Activated naive CD4-positive, alpha-beta T cell treated with anti-CD3 and anti-CD28 coated beads for 36 hours (primary cell): ENCODE results near the gene DLGAP1. TPM values are rescaled to one million over a fixed set of nuclear protein-coding genes. Genes with fewer than 3 reads are reported as not detected.

ENCODE experiments used
- CTCF ChIA-PET: fragments of 350-600 bp; sonication (Branson Sonifier 250); formaldehyde crosslinking; loops from one replicate; lab custom pipeline; 2021; ENCODE audit warnings: antibody characterized with exemption; lab: Charles Lee
- DNase-seq: peaks from one replicate; pipeline ENCODE4 v3.0.0-alpha.2; 2020
- H3K27ac Mint-ChIP-seq: one replicate; pipeline ENCODE4 v1.8.0; 2021; ENCODE audit warnings: mild to moderate bottlenecking, mixed read lengths
- H3K27me3 Mint-ChIP-seq: one replicate; pipeline ENCODE4 v1.8.0; 2021; ENCODE audit warnings: low read depth, mixed read lengths
- H3K36me3 Mint-ChIP-seq: one replicate; pipeline ENCODE4 v1.8.0; 2021; ENCODE audit warnings: low read depth, mixed read lengths
- H3K4me1 Mint-ChIP-seq: one replicate; pipeline ENCODE4 v1.8.0; 2021; ENCODE audit warnings: low read depth, mixed read lengths
- H3K4me3 Mint-ChIP-seq: one replicate; pipeline ENCODE4 v1.8.0; 2021; ENCODE audit warnings: mild to moderate bottlenecking, moderate library complexity, mixed read lengths
- H3K9me3 Mint-ChIP-seq: one replicate; pipeline ENCODE4 v1.8.0; 2021; ENCODE audit warnings: mixed read lengths
- intact Hi-C: fragments of 100-400 bp; cut with micrococcal nuclease; formaldehyde crosslinking; loops from one replicate; pipeline ENCODE4 v1.15.1; 2023
- total RNA-seq, 2 experiments: library from RNA; stranded (reverse); gene quantifications; one replicate each; pipeline ENCODE4 v1.2.3, GENCODE V29; 2021

DLGAP1 gene
- total RNA-seq, 2 experiments from 2014 or later: not detected

DNA sequence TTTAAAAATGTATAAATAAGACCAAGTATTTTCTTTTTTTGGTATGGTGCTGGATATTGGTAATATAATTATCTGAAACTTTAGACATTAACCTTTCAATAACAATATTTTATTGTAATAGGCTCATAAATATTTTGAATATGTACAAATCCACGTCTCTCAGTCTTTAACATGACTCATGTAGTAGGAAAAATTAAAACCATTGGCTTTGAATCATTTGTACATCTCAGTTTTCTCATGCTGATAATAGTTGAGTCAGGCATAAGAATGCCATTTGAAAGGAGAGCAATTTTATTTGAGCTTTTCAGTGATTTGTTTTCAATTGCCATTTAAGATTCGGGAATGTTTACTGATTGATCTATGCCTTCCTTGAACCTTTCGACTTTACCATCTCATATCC is 640.3 kb downstream of the DLGAP1 start:
- Mint-ChIP-seq H3K27ac (no peak overlapping the region), H3K36me3 (no peaks in the 10 kb centered on the region), H3K4me1 (no peaks in the 10 kb centered on the region), H3K9me3 (no peaks in the 10 kb centered on the region), H3K4me3 (no peak overlapping the region), H3K27me3 (peaks cover 8% of the 10 kb centered on the region)
- intact Hi-C loops: no loop called here
- CTCF ChIA-PET: no interaction called here
- DNase-seq: no peak

DNA sequence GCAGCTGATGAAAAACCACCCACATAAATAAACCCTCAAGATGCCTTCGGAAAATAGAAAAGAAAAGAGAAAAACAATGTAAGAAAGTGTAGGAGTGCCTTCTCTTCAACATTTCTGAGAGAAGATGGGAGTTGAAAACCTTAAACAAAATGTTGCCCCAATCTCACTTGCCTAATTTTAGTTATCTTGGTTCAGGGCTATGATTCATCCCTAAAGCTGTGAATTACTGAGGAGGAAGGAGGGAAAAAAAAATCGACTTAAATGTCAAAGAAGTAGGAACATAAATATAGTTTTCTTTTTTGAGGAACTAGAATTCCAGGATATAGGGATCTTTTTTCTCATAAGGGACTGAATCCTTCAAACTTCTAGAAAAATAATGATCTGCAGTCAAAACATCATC is 644.8 kb downstream of the DLGAP1 start:
- no peak for DNase-seq
- Mint-ChIP-seq H3K36me3 (no peaks in the 10 kb centered on the region), H3K27ac (no peak overlapping the region), H3K4me3 (no peak overlapping the region), H3K9me3 (no peaks in the 10 kb centered on the region), H3K4me1 (no peaks in the 10 kb centered on the region), H3K27me3 (peaks cover 7% of the 10 kb centered on the region)
- intact Hi-C loops: no loop called here
- CTCF ChIA-PET: interaction anchor here (0.8 to 1.1 kb wide), 2 partner anchors 39 to 189 kb away, joined by 3 read pairs; no protein-coding TSS in a partner anchor

DNA sequence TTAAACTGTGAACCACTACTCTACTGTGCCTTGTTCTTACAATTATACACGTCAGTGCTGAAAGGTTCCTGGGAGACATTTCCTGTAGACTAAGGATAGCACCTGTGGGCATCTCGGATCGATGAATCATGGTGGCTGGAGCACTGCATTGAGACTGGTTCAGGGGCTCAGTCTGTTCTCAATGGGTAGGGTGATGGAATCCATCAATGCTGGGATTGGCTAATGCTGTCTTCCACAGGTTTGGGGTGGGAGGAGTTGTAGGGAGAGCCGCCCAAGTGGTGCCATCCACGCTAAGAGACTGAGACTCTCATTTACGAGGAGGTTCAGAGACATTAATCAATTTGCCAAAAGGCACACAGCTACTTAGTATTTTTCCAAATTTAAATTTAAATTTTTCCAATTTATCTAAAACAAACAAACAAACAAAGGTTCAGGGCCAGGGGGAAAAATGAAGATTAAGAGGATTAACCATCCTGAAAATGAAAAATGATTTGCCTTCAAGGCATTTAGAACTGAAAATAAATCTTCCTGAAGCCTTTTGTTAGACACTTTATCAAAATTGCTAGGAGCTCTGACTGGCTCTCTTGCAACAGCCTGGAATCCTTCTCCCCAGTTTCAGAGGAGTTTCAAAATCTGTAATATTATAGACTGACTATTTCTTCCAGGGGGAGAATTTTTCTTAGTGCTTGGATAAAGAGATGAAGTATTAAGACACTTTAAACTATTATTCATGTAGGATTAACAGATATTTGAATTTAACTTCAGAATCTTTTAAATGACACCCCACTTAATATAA is 645.9 kb downstream of the DLGAP1 start:
- intact Hi-C loops: no loop called here
- H3K4me1 Mint-ChIP-seq: no peaks in the 10 kb centered on the region
- H3K27ac Mint-ChIP-seq: no peak overlapping the region
- no peaks in the 10 kb centered on the region for H3K9me3 Mint-ChIP-seq
- H3K36me3 Mint-ChIP-seq: no peaks in the 10 kb centered on the region
- H3K4me3 Mint-ChIP-seq: no peak overlapping the region
- peaks cover 4% of the 10 kb centered on the region for H3K27me3 Mint-ChIP-seq
- DNase-seq: no peak
- CTCF ChIA-PET: no interaction called here

DNA sequence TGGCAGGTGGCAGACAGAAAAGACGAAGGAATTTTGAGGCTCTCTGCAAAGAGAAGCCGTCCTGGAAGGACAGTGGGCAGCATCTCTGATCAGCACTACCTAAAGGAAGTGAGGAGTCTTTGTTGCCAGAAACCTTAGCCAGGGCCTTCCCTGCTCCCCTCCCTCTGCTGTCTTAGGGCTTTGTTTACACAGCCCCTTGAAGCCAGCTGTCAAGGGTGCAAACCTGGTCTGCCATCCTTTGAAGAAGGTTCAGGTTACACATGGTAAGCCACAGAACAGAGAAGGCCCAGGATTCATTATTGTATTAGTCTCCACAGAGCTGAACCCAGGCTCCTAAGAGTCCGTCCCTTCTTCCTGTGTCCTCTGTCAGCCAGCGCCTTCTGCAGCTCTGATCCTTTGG is 648.5 kb downstream of the DLGAP1 start:
- Mint-ChIP-seq H3K27me3 (peaks cover 4% of the 10 kb centered on the region), H3K36me3 (no peaks in the 10 kb centered on the region), H3K4me3 (no peak overlapping the region), H3K9me3 (no peaks in the 10 kb centered on the region), H3K27ac (no peak overlapping the region), H3K4me1 (no peaks in the 10 kb centered on the region)
- no peak for DNase-seq
- CTCF ChIA-PET: no interaction called here
- intact Hi-C loops: no loop called here

DNA sequence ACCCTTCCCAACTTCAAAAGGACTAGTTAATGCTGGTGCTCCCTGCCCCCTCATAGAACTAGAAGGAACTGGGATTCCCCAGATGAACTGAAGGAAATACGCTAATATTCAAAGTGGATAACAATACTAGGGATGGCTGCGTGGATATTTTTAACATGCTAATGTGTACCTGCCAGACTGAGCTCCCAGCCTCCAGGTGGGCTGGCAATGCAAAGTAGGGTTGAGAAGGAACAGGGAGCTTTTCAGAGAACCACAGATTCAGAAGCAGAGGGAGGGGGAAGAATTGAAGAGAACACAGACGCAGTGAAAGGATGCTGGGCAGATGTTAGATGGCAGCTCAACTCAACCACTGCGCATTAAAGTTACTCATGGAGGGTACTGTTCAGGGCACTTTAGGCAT is 650.8 kb downstream of the DLGAP1 start:
- CTCF ChIA-PET: no interaction called here
- Mint-ChIP-seq H3K4me3 (no peak overlapping the region), H3K9me3 (no peaks in the 10 kb centered on the region), H3K27ac (no peak overlapping the region), H3K36me3 (no peaks in the 10 kb centered on the region), H3K27me3 (peaks cover 4% of the 10 kb centered on the region), H3K4me1 (no peaks in the 10 kb centered on the region)
- no peak for DNase-seq
- intact Hi-C loops: no loop called here

DNA sequence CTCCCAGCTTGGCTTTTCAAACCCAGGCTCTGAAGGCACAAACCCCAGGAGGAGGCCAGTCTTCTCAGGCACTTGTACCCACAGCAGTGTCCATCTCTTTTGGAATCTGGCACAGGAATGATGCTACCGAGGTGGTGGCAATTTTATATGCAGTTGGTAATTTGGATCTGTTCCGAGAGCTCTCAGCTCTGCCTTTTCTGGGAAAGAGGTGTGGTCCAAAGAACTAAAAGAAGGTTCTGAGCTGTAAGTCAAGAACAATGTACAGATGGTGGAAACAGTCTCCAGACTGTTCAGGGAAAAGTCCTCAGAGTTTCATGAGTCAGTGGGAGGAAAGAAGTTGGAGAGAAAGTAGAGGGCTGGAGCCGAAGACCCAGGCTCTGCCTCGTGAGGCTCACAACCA is 651.8 kb downstream of the DLGAP1 start:
- Mint-ChIP-seq H3K4me3 (no peak overlapping the region), H3K27ac (no peak overlapping the region), H3K4me1 (no peaks in the 10 kb centered on the region), H3K36me3 (no peaks in the 10 kb centered on the region), H3K27me3 (no peaks in the 10 kb centered on the region), H3K9me3 (no peaks in the 10 kb centered on the region)
- CTCF ChIA-PET: no interaction called here
- no peak for DNase-seq
- intact Hi-C loops: no loop called here

DNA sequence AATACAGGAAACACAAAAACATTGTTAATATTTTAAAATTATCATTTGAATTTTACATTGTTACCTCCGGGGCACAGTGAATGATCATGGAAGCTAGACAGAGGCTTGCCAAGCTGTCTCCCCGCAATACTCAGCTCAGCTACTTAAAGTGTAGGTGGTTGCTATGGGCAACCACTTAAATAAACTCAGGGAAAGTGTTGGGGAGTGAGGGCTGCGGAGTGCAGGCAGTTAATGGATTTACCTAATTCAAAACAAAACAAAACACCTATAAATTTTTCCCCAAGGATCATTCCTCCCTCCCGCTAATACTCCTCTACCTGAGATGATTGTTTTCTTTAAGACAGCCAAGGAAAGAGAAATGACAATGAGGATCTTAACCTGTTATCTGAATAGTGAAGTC is 655.6 kb downstream of the DLGAP1 start:
- H3K27ac Mint-ChIP-seq: no peak overlapping the region
- no peak for DNase-seq
- intact Hi-C loops: no loop called here
- CTCF ChIA-PET: no interaction called here
- H3K9me3 Mint-ChIP-seq: no peaks in the 10 kb centered on the region
- H3K4me1 Mint-ChIP-seq: no peaks in the 10 kb centered on the region
- no peaks in the 10 kb centered on the region for H3K27me3 Mint-ChIP-seq
- no peak overlapping the region for H3K4me3 Mint-ChIP-seq
- no peaks in the 10 kb centered on the region for H3K36me3 Mint-ChIP-seq

DNA sequence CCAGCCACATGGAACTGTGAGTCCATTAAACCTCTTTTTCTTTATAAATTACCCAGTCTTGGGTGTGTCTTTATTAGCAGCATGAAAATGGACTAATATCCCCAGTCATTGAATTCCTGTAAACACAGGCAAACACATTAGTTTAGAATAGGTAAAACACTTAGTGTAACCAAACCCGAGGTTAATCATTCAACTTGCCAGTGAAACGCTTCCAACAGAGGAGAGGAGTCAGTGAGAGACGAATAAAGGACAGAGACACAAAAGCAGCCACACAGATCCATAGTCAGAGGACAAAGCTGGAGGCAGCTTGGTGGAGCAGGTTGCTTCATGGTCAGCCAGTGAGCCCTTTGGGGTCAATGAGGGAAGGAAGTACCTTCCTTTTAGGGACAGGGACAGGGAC is 657.1 kb downstream of the DLGAP1 start:
- Mint-ChIP-seq H3K27ac (no peak overlapping the region), H3K9me3 (no peaks in the 10 kb centered on the region), H3K27me3 (no peaks in the 10 kb centered on the region), H3K4me3 (no peak overlapping the region), H3K4me1 (no peaks in the 10 kb centered on the region), H3K36me3 (no peaks in the 10 kb centered on the region)
- intact Hi-C loops: no loop called here
- DNase-seq: no peak
- CTCF ChIA-PET: no interaction called here

DNA sequence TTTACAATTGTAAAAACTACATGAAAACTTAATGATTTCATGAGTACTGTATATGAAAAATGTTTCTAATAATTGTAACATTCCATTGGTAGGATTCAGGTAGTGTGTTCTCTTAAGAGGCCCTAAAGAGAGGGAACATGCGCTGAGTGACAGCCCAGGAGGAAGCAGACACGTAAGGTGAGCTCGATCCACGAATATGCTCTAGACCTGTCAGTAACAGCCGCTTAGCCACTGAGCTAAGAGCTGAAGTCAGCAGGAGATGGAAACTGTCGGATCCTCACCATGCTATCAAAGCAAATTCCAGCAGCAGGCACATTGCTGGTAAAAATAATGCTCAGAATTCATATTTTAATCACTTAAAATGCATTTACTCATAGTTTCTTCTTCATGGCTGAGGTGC is 658.7 kb downstream of the DLGAP1 start:
- Mint-ChIP-seq H3K4me1 (no peaks in the 10 kb centered on the region), H3K27me3 (no peaks in the 10 kb centered on the region), H3K36me3 (no peaks in the 10 kb centered on the region), H3K4me3 (no peak overlapping the region), H3K9me3 (no peaks in the 10 kb centered on the region), H3K27ac (no peak overlapping the region)
- intact Hi-C loops: no loop called here
- CTCF ChIA-PET: no interaction called here
- DNase-seq: no peak

DNA sequence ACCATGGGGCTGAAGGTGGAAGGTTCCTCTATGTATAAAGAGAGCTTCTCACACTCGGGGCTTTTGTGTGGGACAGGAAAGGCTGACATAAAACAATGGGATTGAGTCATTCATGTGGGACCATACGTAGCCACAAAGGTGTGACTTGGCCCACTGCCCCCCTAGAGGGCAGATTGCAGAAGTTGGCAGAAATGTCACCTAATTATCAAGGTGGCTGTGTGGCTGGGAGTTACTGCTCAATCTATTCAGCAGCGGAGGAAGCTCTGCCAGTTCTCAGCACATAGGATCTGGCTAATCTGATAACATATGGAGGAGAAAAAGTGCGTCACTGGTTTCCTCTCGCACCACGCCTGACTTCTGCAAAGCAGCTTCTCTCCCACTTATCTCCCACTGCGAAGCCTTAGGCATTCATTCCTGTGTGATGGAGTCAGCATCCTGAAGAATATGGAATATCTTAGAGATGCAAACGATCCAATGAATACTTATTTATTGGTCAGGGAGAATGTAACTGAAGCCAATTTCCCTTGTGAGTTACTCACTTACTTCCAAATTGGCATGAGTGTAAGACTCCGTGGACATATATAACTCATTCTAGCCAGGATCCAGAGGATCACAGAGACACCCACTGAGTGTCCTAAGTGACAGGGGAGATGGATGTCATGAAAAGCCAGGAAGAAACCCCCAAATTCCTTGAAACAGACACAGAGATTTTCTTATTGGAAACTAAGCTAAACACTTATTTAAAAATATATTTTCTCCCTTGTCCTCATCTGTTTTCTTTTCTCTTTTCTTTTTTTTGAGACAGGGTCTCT is 660.4 kb downstream of the DLGAP1 start:
- no peak for DNase-seq

DNA sequence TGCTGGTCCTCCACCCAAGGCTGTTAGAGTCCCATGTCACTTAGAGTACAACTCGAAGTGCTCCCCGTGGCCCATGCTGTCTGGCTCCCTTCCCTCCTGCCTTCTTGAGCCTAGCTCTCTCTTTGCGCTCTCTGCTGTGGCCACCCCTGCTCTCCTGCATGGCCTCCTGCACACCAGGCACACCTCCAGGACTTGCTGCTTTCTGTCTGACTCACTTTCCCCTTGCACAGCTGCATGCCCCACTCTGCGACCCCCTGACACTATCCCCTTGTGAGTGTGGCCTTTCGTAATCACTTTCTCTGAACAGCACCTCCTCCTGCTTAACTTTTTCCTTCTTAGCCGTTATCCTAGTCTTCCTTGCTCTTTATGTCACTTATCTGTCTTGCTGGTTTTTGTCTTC is 661.6 kb downstream of the DLGAP1 start:
- Mint-ChIP-seq H3K27me3 (peaks cover 6% of the 10 kb centered on the region), H3K27ac (no peak overlapping the region), H3K36me3 (no peaks in the 10 kb centered on the region), H3K9me3 (no peaks in the 10 kb centered on the region), H3K4me1 (no peaks in the 10 kb centered on the region), H3K4me3 (no peak overlapping the region)
- CTCF ChIA-PET: interaction anchor here (2.5 kb wide), 1 partner anchor 22 kb away, joined by 8 read pairs; no protein-coding TSS in a partner anchor
- DNase-seq: no peak
- intact Hi-C loops: no loop called here

More for the DNA sequence above, 660.4 kb downstream of the DLGAP1 start:
- Mint-ChIP-seq H3K4me1 (no peaks in the 10 kb centered on the region), H3K36me3 (no peaks in the 10 kb centered on the region), H3K27me3 (no peaks in the 10 kb centered on the region), H3K4me3 (no peak overlapping the region), H3K9me3 (no peaks in the 10 kb centered on the region), H3K27ac (no peak overlapping the region)
- CTCF ChIA-PET: interaction anchor here (2.5 kb wide), 1 partner anchor 23 kb away, joined by 8 read pairs; no protein-coding TSS in a partner anchor
- intact Hi-C loops: no loop called here

DNA sequence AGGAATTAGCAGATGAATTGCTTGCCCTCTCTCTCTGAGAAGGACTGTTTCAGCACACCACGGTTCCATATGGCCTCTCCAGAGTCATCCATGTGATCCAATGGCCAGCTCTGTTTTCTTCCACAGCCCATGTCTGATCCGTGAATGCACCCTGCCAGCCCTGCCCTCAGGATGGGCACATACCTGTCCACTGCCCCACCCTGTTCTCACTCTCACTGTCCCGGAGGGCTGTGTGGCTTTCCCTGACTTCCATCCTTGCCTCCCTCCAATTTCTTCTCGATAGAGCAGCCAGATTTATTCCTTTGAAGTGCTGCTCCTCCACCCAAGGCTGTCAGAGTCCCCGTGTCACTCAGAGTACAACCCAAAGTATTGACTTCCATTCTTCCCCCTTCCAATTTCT is 662.0 kb downstream of the DLGAP1 start:
- Mint-ChIP-seq H3K36me3 (no peaks in the 10 kb centered on the region), H3K4me1 (no peaks in the 10 kb centered on the region), H3K27ac (no peak overlapping the region), H3K9me3 (no peaks in the 10 kb centered on the region), H3K27me3 (peaks cover 7% of the 10 kb centered on the region), H3K4me3 (no peak overlapping the region)
- DNase-seq: no peak
- intact Hi-C loops: no loop called here
- CTCF ChIA-PET: interaction anchor here (2.5 kb wide), 1 partner anchor 21 kb away, joined by 8 read pairs; no protein-coding TSS in a partner anchor
